Stimulated activated CD4-positive, alpha-beta T cell treated with anti-CD3 and anti-CD28 coated beads, Interleukin-2, amount 100 ng/mL, for 48 hours (primary cell): Measurements from ENCODE around the gene ROPN1.
"Not testable (repeated sequence)": the region's sequence is repeated elsewhere in the genome, so short reads cannot be mapped to it uniquely, and the experiment has no call there.

ENCODE experiments used
- DNase-seq, 2 donors: peaks; one replicate each; pipeline ENCODE4 v3.0.0-alpha.2; 2020

ROPN1 gene

DNA sequence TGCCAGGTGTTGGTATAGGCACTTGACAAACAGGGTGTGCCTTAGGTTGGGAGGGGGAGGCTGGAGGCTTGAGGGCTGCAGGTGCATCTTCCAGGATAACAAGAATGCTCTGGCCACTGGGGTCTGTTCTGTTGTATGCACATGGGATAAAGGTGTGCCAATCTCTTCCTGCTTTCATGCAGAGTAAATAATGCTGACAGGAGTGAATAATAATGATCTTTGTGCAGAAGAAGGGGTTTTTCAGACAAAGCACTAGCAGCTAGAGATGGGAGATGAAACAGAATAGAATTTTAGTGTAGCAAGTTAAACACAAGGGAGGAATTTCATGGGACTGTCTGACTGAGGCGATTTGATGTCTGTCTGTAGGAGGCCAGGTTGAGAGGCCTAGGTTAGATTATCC is 1.9 kb upstream of the ROPN1 start:
- DNase-seq = no peak

DNA sequence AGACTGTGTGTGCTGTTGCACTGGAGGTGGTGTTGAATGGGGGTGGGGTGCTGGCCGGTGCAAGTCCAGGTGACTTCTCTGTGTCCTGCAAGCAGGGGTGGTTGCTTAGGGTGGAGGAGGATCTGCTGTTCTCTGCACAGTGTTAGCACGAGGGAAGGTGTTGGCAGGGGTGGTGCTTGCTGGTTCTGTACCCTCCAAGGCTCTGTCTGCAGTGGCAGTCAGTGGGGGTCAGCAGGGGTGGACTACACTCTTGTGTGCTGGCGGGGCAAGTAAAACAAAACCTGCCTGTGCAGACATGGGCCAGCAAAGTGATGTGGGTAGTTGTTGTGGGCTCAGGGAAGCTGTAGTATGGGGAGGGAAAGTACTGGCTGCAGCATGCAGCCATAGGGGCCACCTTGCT is 5.5 kb downstream of the ROPN1 start:
- no peak for DNase-seq

DNA sequence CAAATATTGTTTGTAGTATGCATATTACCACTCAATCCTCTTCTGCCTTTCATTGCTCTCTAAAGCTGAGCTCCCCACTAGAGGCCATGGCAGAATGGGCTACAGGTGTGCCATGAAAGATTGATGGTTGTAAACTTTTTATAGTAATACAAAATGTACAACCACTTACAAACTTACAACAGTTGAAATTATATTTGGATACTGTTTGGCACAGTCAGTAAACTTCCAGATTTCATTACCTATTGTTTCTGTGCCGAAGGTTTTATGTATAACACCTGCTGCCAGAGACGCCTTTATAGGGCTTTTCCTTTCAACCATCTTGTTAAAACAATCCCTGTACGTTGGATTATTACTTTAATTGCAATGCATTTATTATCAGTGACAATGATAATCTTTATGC is 7.0 kb downstream of the ROPN1 start:
- DNase-seq = no peak

DNA sequence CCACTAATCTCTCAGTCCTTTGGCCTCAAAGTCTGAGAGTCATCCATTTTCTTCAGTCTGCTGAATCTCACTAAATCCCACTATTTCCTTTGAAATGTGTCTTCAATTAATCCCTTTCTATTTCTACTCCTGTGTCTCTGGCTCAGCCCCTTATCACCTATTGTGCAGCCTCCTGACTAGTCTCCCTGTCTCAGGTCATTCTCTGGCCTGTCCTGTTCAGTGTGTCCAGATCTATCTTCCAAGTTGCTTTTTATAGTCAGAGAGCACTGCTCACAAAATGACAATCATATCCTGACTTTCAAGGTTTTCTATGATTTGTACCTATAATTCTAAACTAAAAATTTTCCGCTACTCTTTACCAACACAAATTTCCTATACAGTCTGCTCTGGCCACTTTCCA is 7.6 kb downstream of the ROPN1 start:
- DNase-seq = no peak

DNA sequence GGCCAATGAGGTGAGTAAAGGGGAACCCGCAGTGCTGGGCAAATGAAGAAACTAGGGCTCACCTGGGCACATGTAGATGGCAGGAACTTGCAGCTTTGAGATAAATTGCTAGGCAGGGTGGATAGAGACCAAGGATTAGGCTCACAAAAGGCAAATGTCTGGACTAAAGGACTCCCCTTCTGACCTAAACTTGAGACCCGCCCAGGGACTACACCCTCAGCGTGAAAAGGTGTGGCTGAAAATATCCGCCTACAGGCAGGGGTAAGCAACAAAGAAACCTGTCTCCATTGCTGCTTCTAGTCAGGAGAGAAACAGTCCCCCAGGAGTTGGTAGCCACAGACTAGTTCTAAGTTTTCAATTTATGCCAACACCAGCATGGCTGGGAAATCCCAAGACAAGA is 10.6 kb downstream of the ROPN1 start:
- not testable (repeated sequence) for DNase-seq

DNA sequence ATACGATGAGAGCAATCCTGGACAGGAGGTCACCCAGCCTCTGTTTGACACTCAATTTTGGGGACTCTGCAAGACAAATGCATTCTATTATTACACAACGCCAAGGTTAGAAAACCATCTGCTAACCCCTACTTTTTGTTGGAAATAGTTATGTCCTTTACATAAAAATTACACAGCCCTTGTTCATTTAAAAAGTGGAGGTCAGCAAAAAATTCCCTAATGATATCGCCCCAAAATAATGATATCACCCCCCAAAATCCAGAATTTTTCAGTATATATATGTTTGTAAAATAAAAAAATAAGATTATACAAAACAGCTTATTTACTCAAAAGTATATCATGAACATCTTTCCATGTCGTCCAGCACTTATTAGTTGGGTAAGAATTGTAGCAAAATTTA is 11.4 kb downstream of the ROPN1 start:
- no peak for DNase-seq

DNA sequence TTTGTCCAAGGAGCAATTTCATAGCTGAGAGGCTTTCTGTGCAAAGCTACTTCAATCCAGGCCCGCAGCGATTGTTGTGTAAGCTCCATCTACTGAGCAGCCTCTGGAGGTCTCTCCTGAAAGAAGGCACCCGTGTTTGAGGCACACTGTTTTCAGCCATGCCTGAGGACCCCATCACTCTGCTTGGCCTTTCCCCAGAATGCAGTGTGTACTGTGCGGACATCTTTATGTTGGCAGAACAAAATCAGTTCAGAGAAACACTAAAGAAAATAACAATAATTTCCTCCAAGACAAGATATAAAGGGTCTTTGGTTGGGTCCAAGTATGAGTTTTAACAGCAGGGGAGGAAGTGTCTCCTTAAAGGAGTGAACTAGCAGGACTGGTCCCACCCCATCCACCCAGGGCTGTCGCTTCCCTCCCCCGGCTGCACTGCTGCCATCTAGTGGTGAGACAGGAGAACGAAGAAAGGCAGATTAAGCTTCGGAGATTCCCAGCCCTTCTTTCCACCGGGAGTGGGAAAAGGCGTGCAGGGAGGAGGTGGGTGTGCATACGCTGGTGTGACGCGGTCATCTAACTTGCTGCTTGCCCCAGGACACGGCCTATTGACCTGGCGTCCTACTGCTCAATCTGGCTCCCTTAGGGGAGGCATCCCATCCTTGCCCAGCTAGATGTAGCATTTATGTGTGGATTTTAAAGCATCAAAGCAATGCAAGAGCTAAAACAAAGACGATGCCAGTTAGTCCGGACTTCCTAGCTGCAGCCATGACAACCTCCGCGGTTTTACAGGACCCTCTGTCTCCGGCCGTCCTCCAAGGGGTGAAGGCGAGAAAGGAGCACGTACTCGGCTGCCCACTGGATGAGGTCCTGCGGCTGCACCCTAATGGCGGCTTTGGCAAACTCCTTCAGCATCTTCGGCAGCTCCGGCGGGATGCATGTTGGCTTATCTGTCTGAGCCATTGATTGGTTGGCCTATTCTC is 12.1 kb downstream of the ROPN1 start:
- not testable (repeated sequence) for DNase-seq

DNA sequence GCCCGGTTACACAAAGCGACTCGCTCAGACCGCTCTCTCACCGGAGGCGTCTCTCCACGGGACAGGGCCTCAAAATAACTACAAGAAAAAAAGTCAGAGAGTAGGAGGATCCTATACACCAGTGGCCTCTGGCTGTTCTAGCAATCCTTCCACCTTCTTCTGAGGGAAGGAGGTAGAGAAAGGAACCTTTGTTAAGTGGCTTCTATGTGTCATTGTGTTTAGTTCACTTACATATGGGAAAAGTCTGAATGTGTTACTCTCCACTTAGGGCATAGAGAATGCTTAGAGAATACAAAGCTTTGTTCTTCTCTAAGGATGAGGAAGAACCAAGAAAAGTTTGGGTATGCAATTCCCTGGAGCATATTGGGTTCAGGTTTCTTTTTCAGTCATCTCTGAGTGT is 15.0 kb downstream of the ROPN1 start:
- DNase-seq = not testable (repeated sequence)

DNA sequence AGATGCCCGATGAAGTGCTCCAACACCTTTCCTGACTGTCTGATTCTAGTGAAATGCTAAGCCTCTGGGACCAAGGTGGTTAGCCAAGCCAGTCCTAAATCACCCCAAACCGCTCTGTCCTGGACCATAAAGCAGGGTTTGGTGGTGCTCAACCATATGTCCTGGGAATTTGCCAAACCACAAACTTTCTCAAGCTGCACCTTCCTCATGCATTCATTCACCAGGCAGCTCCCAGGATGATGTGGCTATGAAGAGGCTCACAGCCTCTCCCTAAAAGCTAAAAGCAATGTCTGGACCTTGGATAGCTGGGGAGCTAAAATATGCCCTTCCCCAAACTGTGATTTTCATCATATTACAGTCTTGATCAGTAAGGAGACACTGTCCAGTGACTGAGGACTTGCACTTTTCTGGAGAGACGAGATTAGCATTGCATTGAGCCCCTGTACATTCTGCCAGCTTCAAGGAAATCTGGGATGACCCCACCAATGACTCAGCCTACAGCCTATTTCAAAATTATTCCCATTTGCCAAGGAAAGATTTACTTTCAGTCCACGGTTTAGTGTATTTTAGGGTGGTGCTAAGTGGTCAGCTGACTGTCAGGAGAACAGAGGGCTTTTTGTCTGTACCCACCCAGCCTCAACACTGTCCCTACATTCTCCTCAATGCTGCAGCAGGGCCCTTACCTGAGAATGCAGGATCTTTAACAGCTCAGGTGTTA is 15.6 kb downstream of the ROPN1 start:
- not testable (repeated sequence) for DNase-seq

DNA sequence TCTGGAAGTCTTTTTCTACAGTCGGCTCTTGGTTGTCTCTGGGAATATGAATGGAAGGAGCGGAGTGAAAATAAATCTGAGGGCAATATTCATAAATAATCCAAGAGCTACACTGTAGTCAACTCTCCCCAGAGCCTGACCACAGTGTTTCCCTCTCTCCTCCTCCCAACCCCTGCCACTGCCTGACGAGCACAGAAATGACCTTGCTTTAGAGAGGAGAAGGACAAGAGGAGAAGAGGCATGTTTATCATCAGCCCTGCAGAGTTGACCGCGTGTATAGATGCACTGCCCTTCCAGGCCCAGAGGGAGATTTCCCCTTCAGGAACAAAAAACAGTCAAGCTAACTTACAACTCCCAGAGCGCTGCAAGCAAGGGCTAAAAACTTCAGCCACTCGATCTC is 16.9 kb downstream of the ROPN1 start:
- DNase-seq = not testable (repeated sequence)

DNA sequence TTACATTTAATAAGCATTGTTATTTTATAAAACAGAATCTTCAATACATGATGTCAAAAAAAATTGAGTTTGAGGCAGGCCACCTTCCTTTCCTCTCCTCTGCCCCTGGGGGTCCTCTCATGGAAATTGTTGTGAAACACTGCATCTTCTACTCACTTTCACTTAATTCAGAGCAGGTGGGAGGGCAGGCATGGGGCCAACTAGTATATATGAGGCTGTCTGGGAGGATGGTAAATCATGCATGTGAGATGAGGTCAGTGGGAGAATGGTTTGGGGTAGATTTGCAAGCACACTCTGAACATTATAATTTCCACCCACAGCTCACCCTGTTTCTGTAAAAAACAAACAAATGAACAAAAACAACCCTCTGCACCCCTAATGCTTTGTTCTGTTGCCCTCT is 20.5 kb downstream of the ROPN1 start:
- no peak for DNase-seq

DNA sequence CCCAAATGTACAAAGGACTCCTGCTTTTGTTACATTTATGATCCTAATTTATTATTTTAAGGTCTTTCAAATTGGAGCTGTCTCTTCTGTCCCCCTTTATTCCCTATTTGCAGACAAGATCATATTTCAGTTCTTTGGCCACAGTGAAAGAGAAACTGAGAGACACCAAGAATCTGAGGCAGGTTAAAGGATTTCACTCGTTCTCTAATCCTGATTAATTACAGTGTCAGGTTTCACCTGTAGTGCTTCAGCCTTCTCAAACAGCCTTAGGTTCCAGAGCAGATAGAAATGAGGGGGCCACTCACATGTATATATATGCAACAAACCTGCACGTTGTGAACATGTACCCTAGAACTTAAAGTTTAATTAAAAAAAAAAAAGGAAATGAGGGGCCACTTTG is 24.7 kb downstream of the ROPN1 start:
- not testable (repeated sequence) for DNase-seq

DNA sequence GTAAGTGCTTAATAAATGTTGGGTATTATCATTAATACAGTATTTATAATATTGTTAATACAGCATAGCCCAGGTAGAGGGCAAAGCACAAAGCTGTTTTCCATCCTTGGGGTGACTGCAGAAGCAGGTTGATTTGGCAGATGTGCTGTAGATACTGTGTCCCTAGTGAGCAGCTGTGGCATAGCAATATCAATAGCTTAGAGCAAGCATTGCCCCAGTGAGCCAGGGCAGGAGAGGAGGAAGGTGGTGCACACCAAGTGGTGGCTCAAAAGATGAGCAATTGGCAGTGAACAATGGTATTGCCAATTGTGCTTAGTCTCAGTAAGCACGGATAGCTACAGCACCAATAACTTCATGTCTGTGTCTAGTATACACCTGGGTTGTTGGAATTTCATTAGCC is 25.1 kb downstream of the ROPN1 start:
- DNase-seq = not testable (repeated sequence)

DNA sequence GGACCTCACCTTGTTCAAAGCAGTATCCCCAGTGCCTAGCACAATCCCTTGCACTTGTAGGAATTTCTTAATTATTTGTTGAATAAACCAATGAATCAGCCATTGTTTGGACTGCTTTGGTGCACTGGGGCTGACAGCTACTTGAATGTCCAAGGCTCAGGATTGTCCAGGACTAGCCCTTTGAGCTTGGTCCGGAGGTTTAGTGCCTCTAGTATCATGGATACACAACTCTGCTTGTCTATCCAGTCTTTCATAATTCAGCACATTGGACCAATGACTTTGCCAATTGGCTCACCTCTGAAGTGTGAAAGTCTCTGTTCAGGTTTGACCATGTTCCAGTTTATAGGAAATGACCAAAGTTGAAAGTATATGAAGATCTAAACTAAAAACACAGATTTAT is 27.1 kb downstream of the ROPN1 start:
- DNase-seq = not testable (repeated sequence)

DNA sequence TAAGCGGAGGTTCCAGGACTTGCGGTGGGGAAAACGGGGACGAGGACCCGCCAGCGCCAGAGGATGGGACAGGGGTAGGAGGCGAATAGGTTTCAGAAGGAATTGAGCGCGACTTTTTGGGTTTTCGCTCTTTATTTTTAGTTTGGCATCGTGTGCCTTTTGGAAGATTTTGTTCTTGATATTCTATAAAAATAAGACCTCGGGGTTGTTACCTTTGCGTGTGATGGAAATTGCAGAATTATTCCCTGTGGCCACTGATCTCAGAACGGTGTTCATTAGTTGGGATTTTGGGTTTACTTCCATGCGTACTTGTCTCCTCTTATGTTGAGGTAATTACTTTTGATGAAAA is 30.4 kb downstream of the ROPN1 start:
- DNase-seq = no peak

DNA sequence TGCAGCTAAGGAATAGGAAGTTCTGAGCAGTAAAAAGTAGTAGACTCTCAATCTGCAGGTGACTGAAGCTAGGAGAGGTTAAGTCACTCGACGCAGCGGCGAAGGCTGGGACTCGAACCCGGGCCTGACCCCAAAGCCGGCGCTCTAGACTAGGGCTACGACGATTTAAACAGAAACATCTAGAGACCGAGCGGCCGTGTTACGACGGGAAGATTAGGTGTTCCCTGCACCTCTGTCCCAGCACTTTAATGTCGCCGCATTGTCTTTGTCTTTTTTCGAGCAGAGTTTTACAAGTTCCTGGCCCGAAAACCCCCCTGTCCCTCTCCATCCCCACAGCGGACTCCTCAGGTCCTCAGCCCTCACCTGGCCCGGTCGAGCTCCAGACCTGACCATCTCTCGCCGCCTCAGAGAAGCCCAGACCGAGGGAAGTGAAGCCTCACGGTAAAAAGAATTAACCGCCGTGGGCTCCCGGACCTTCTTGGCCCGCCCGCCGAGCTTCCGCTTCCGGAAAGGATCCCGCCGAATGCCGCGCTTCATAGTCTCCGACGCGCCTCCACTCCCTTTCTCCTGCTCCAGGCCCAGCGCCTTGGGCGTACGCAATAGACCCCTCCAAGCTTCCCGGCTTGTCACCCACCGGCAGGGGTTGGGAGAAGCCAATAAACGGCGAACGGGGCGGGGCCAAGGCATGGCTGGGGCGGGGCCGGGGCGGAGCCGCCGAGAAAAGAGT is 31.0 kb downstream of the ROPN1 start, which contains the start of gene CCDC14:
Gene CCDC14, minus strand, starts transcription at position 449 of the 727 bp plus-strand sequence. Its CDS starts 56 bp downstream, at position 393.
- peak; percentile 72 to 79 for DNase-seq

DNA sequence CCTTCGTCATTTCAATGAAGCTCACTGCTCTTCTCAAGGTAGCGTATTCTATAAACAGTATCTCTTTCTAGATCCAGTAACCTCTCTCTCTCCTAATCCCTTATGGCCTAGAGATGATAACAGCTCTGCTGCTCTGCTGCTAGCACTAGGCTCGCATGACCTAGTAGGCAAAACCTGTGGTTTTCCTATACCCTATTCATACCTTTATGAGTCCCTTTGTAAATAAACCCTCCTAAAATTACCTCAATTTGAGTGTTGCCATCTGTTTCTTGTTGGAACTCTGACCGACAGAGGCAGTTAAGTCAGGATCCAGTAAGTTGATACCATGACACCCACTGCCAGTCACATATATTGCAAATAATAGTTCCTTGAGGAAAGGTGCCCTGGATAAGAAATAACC is 38.2 kb downstream of the ROPN1 start:
- DNase-seq = no peak

DNA sequence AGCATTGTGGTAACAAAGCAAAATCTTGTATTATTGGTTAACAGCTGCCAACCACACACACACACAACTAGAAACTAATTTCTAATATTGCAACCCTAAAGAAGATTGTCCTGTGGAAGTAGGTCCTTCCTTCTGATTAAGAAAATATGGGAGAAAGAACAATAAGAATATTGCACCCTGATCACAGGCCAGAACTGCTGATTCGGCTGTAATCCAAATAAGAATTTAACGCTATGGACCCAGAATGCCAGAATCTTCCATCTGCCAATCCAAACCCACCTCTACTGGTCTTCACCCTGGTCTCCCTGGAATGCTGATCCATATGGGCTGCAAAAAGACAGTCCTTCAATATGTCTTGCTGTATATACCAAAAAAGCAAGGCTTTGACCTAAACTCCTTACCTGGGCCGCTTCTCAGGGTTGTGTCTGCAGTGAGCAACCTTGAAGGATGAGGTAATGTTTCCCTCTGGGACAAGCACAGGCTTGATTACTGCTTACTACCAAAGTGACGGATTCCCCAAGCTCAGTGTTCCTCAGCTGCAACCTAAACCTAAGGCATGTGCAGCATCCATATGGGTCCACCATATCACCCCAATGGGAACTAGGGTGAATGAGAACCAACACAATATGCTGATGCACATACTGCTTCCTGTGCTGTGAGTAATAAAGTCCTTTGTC is 38.9 kb downstream of the ROPN1 start:
- DNase-seq = no peak

DNA sequence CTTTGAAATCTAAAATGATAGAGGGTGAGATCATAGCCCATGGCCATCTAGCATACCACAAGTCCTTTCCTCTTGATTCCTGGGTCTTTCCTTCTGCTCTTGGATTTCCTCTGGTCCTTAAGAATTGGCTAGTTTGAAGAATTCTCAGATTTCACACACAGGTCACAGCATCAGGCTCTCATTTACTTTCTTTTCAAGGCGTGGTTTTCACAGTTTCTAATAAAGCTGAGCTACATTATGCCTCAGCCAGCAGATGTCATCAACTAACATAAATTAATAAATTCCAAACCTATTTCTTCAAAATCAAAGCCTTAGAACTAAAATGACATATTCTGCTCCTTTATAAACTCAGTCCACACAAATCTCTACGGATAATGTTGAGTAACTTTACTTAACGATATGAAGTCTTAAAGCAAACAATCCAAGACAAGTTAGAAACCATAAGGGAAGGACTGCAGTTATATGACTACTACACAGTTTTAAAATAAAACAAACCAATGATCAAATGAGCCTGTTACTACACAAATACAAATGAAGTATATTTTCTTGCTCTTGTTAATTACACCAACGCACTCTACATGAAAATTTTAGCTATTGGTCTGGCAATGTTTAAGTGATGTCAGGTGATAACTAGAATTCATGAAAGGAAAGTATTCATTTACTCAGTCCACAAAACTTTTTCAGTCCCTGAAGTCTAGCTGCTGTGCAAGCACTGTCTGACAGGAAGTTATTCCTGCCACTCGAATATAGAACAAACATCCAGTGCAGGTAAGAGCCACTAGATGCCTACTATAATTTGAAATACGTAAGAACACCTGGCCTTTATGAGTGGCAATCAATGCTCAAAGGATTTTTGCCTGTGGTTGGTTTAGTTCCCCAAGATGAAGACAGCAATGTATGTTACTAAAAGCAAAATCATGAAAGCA is 40.1 kb downstream of the ROPN1 start:
- DNase-seq = no peak

DNA sequence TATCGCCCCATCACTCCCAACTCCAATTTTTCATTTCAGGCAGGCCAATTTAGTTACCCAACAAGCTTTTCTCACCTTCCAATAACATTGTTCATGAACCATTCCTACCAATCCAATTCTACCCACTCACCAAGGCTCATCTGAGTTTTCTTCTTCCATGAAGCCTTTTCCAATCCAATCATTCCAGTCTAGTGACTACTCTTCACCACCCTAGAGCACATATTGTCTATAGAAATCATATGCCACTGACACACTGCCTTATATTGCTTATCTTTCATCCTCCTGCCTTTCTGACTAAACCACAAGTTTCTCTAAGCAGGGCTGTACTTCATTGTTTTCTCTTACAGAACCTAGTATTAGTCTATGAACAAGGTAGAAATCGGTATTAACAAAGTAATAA is 42.3 kb downstream of the ROPN1 start:
- DNase-seq = no peak

DNA sequence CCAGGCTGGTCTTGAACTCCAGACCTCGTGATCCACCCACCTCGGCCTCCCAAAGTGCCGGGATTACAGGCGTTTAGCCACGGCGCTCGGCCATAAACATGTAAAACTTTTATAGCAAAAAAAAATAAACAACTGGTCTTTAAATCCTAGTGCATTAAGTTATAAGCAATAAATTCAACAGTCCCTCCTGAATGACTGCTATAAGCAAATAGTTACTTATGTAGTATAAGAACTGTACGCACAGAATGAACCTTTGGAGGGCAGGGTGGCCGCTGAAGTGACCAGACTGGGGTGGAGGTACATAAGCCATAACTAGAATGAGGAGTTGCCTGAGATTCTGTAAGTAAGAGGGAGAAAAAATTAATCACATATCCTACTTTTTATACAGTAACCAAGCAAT is 43.5 kb downstream of the ROPN1 start:
- no peak for DNase-seq

DNA sequence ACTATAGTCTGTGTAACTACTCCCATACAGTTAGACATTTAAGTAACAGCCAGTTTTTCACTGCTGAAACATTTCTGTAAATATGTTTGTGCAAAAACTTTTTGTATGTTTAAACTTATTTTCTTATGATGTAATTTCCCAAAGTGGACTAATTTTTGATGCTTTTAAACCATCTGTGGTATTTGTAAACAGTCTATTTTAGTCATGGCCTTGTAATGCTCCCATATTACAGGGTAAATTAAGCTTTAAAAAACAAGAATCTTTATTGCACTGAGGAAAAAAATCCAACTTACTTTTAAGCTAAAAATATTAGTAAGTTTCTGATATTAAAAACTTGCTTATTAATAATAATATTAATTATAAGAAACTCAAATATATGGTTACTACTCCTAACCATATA is 44.4 kb downstream of the ROPN1 start:
- no peak for DNase-seq
